ENCODE data around the gene RMC1. TPM values are rescaled to one million over a fixed set of nuclear protein-coding genes. Genes with fewer than 3 reads are reported as not detected.

The RMC1 gene
- total and polyA plus RNA-seq, 12 donors = 12.4 to 29.6 (median 15.7) TPM

DNA sequence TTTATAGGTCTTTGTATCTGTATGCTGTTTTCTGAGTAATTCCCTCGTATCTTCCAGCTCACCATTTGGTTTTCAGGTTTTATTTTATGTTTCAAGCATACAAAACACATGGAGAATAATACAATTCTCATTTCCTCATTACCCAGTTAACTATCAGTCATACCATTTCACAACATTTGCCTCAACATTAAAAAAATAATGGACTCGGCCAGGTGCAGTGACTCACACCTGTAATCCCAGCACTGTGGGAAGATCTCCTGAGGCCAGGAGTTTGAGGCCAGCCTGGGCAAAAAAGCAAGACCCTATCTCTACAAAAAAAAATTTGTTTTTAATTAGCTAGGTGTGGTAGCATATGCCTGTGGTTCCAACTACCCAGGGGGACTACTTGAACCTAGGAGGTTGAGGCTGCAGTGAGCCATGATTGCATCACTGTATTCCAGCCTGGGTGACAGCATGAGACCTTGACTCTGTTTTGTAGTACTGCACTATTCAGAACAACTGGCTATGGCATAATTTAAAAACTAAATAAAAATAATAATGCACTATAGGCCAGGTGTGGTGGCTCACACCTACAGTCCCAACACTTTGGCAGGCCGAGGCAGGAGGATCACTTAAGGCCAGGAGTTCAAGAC is 62.7 kb downstream of the RMC1 start:
- no peaks in the 10 kb centered on the region for H3K4me1 ChIP-seq
- intact Hi-C loops (cut with DNase I) = no loop called here

DNA sequence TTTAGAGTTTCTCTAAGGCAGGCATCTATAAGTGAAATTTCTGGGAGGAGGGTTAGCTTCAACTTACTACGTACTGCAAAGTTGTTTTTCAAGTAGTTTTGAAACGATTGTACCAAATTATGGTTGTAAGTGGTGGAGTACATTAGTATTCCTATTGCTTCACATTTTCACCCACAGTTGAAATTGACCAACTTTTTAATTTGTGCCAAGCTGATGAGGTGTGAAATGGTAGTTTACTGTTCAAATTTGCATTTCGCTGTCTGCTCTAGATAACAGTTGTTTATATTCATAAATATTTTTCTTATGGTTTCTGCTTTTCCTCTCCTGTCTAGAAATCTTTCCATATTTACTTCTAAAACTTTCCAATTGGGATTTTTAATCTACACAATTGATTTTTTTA is 64.4 kb downstream of the RMC1 start:
- H3K4me3 ChIP-seq = no peak overlapping the region
- ATAC-seq = no peak
- no peaks in the 10 kb centered on the region for H3K9me3 ChIP-seq
- peaks cover 0 to 100% (median 34%) of the 10 kb centered on the region in 9 donors for H3K36me3 ChIP-seq
- intact Hi-C loops (cut with DNase I) = no loop called here
- no peak overlapping the region for H3K27ac ChIP-seq
- DNase-seq = no peak
- TF ChIP-seq, protein P1, sequence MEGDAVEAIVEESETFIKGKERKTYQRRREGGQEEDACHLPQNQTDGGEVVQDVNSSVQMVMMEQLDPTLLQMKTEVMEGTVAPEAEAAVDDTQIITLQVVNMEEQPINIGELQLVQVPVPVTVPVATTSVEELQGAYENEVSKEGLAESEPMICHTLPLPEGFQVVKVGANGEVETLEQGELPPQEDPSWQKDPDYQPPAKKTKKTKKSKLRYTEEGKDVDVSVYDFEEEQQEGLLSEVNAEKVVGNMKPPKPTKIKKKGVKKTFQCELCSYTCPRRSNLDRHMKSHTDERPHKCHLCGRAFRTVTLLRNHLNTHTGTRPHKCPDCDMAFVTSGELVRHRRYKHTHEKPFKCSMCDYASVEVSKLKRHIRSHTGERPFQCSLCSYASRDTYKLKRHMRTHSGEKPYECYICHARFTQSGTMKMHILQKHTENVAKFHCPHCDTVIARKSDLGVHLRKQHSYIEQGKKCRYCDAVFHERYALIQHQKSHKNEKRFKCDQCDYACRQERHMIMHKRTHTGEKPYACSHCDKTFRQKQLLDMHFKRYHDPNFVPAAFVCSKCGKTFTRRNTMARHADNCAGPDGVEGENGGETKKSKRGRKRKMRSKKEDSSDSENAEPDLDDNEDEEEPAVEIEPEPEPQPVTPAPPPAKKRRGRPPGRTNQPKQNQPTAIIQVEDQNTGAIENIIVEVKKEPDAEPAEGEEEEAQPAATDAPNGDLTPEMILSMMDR (IDR thresholded peaks at IDR 0.05) = no peak
- H3K27me3 ChIP-seq = no peaks in the 10 kb centered on the region
- peaks cover 0 to 15% (median 3%) of the 10 kb centered on the region in 9 donors for H3K4me1 ChIP-seq
- 97% methylated on average over 3 of the region's 3 CpGs for WGBS, 2 donors

More for the DNA sequence above, 62.7 kb downstream of the RMC1 start:
- 65 to 94% methylated on average over 3 of the region's 3 CpGs for WGBS, 2 donors
- ATAC-seq = no peak
- DNase-seq = no peak
- Histone ChIP-seq H3K9me3 (no peaks in the 10 kb centered on the region), H3K27me3 (no peaks in the 10 kb centered on the region), H3K27ac (no peak overlapping the region), H3K36me3 (peaks cover 0 to 100% (median 35%) of the 10 kb centered on the region in 9 donors), H3K4me3 (no peak overlapping the region)
- TF ChIP-seq, protein P1 (IDR thresholded peaks at IDR 0.05) = no peak

DNA sequence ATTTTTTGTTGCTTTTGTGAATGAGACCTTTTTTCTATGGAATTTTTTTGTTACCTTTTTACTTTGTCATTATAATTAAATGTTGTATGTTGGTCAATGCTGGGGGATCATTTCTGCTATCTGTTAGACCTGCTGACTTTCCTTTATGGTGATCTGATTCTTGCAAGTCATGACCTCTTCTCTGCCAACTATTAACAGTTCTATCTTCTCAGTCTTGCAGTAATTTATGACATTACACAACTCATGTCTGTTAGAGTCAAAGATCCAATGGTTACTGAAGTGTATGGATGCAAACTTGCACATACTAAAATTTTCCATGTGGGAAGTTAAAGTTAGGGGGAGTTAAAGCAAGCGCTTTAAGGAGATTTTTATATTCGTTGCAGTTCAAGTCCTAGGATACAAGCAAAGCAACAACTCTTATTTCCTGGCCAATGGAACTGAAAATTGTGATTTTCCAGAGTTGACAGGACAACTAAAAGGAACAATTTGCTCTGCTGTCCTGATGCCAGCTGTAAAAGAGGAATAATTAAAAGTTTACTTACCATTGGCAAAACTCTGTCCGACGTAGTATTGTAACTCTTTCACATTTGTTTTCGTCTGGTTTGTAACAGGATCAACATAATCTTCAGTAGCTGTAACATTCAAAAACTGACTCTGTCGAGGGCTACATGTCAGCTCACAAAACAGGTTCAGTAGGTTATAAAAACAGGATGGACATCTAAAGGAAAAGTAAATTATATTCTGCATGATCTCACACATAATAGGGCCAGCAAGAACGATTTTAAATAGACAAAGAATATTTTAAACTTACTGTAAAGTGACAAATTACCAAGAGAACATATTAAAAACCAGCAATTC is 65.2 kb downstream of the RMC1 start:
- H3K27me3 ChIP-seq = no peaks in the 10 kb centered on the region
- ATAC-seq (no peak), DNase-seq (no peak)
- peaks cover 0 to 24% (median 10%) of the 10 kb centered on the region in 9 donors for H3K4me1 ChIP-seq
- TF ChIP-seq, protein P1 (IDR thresholded peaks at IDR 0.05) = no peak
- H3K27ac ChIP-seq = no peak overlapping the region
- no peaks in the 10 kb centered on the region for H3K9me3 ChIP-seq
- 87% methylated on average over 7 of the region's 7 CpGs for WGBS, 2 donors
- peaks cover 0 to 100% (median 34%) of the 10 kb centered on the region in 9 donors for H3K36me3 ChIP-seq
- intact Hi-C loops (cut with DNase I) = no loop called here
- no peak overlapping the region for H3K4me3 ChIP-seq

DNA sequence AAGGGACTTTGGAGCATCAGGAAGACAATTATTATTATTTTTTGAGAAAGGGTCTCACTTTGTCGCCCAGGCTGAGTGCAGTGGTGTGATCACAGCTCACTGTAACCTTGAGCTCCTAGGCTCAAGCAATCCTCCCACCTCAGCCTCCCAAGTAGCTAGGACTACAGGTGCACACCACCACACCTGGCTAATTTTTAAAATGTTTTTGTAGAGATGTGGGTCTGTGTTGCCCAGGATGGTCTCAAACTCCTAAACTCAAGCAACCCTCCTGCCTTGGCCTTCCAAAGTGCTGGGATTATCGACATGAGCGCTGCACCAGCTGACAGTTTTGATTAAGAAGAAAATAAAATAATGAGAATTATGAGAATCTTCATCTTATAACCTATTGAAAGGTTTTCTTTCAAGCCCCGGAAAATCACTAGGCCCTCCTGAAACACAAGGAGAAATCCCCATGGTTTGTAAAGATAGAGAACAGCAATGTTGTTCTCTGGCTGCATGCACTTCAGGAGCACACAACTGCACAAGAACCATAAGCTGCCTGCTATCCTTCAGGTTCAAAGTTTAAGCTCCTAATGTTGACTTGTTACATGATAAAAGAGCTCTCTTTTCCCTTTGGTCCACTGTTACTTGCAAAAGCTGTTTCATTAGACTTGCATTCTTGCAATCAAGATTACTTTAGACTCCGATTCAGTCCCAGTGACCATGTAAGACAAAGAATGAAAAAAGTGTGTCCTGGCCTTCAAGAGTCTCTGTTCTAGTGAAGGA is 66.2 kb downstream of the RMC1 start:
- 97 to 98% methylated on average over 5 of the region's 5 CpGs for WGBS, 2 donors
- intact Hi-C loops (cut with DNase I) = no loop called here
- TF ChIP-seq, protein P1 (IDR thresholded peaks at IDR 0.05) = no peak
- no peak for ATAC-seq
- H3K27ac ChIP-seq = no peak overlapping the region
- peaks cover 0 to 33% (median 19%) of the 10 kb centered on the region in 9 donors for H3K4me1 ChIP-seq
- peaks cover 0 to 90% (median 29%) of the 10 kb centered on the region in 9 donors for H3K36me3 ChIP-seq
- no peak overlapping the region for H3K4me3 ChIP-seq
- no peaks in the 10 kb centered on the region for H3K9me3 ChIP-seq
- no peaks in the 10 kb centered on the region for H3K27me3 ChIP-seq
- DNase-seq = no peak

Data from heart right ventricle (tissue), 16 donors.